Prostate gland (tissue), 2 donors: ENCODE data around the gene DCAF11. TPM values are rescaled to one million over a fixed set of nuclear protein-coding genes. Genes with fewer than 3 reads are reported as not detected.

ENCODE experiments used
- DNase-seq: peaks from one replicate; pipeline ENCODE4 v3.0.0-alpha.2; 2019; ENCODE audit warnings: low spot score
- H3K27ac ChIP-seq, 2 donors: fragments of 200-600 bp; sonication (generic); 2 replicates each; pipeline ENCODE4 v1.5.1; 2017 to 2019
- H3K27me3 ChIP-seq: fragments of 200-600 bp; sonication (generic); replicated peaks from 2 replicates; pipeline ENCODE4 v1.5.1; 2019; ENCODE audit not compliant: insufficient read depth
- H3K36me3 ChIP-seq, 2 donors: fragments of 200-600 bp; sonication (generic); 1 replicate in 1 of 2; 2 replicates in 1 of 2; pipeline versions ENCODE4 v1.5.1 to v1.8.1; 2017 to 2019
- H3K4me1 ChIP-seq: fragments of 200-600 bp; sonication (generic); replicated peaks from 2 replicates; pipeline ENCODE4 v1.5.1; 2019
- H3K4me3 ChIP-seq, 2 donors: fragments of 200-600 bp; sonication (generic); 2 replicates each; pipeline ENCODE4 v1.5.1; 2017 to 2019
- H3K9me3 ChIP-seq: fragments of 200-600 bp; sonication (generic); 2 replicates; pipeline ENCODE4 v1.5.1; 2017
- CTCF ChIP-seq, 4 experiments: fragments of 200-600 bp in 2 of 4; fragments of 450-650 bp in 2 of 4; sonication (generic) in 2 of 4; IDR thresholded peaks; 1 replicate in 3 of 4; 2 replicates in 1 of 4; pipeline ENCODE4 v1.5.1; 2016 to 2019; ENCODE audit warnings: antibody characterized with exemption in 4 of 4, mild to moderate bottlenecking in 2 of 4, moderate library complexity in 2 of 4
- POLR2A ChIP-seq: fragments of 450-650 bp; IDR thresholded peaks from one replicate; pipeline ENCODE4 v1.6.1; 2016; ENCODE audit warnings: antibody characterized with exemption, mild to moderate bottlenecking
- POLR2AphosphoS5 ChIP-seq: sonication (generic); formaldehyde crosslinking; IDR thresholded peaks from one replicate; pipeline ENCODE4 v1.6.1; 2017; ENCODE audit warnings: antibody characterized with exemption
- WGBS: methylation state at CpG from one replicate; pipeline ENCODE4 v1.1.5; 2018; 5-methylcytosine and 5-hydroxymethylcytosine counted together
- intact Hi-C: fragments of 100-400 bp; cut with DNase I; formaldehyde crosslinking; loops from one replicate; pipeline ENCODE4 v1.14.2; 2022
- total RNA-seq, 2 donors: library from RNA; depleted of rRNA; stranded (reverse); fragments of >200 nt; gene quantifications; one replicate each; pipeline ENCODE4 v1.1.0, GENCODE V29; 2016

DCAF11 gene
- total RNA-seq, 2 donors from 2014 or later = 111 to 115 TPM

- H3K36me3 ChIP-seq = peaks cover 3 to 30% of the 10 kb centered on the region in 2 donors
- WGBS = 87% methylated on average over 9 of the region's 9 CpGs
- intact Hi-C loops = no loop called here
- H3K9me3 ChIP-seq = no peaks in the 10 kb centered on the region
- H3K4me1 ChIP-seq = peaks cover 6% of the 10 kb centered on the region
- no peak for DNase-seq
- no peaks in the 10 kb centered on the region for H3K27me3 ChIP-seq
- no peak overlapping the region for H3K27ac ChIP-seq
- TF ChIP-seq POLR2A (no peak), POLR2AphosphoS5 (no peak), CTCF (IDR thresholded peaks at IDR 0.05) (no peak)
- no peak overlapping the region for H3K4me3 ChIP-seq
These were observed 36.4 kb downstream of the DCAF11 start for GRCh38 chr14:24150993-24151392.

- Histone ChIP-seq H3K27me3 (no peaks in the 10 kb centered on the region), H3K4me3 (no peak overlapping the region), H3K4me1 (peaks cover 6% of the 10 kb centered on the region), H3K36me3 (peaks cover 3 to 30% of the 10 kb centered on the region in 2 donors), H3K9me3 (no peaks in the 10 kb centered on the region), H3K27ac (no peak overlapping the region)
- WGBS = 97% methylated on average over 16 of the region's 16 CpGs
- no peak for DNase-seq
- intact Hi-C loops = no loop called here
- TF ChIP-seq POLR2A (no peak), CTCF (IDR thresholded peaks at IDR 0.05) (no peak), POLR2AphosphoS5 (no peak)
These were observed 37.0 kb downstream of the DCAF11 start for GRCh38 chr14:24151404-24152080.

GRCh38 chr14:24155100-24155499 is 40.5 kb downstream of the DCAF11 start:
- no peaks in the 10 kb centered on the region for H3K9me3 ChIP-seq
- DNase-seq = no peak
- no peak overlapping the region for H3K4me3 ChIP-seq
- H3K27ac ChIP-seq = no peak overlapping the region
- H3K4me1 ChIP-seq = no peaks in the 10 kb centered on the region
- intact Hi-C loops = no loop called here
- H3K27me3 ChIP-seq = no peaks in the 10 kb centered on the region
- TF ChIP-seq POLR2A (no peak), POLR2AphosphoS5 (no peak), CTCF (IDR thresholded peaks at IDR 0.05) (no peak)
- H3K36me3 ChIP-seq = peaks cover 7 to 35% of the 10 kb centered on the region in 2 donors
- WGBS = 95% methylated on average over 10 of the region's 10 CpGs

- Histone ChIP-seq H3K27ac (no peak overlapping the region), H3K4me1 (no peaks in the 10 kb centered on the region), H3K36me3 (peaks cover 4 to 20% of the 10 kb centered on the region in 2 donors), H3K27me3 (no peaks in the 10 kb centered on the region), H3K9me3 (no peaks in the 10 kb centered on the region), H3K4me3 (no peak overlapping the region)
- DNase-seq = no peak
- 100% methylated on average over 1 of the region's 1 CpG for WGBS
- intact Hi-C loops = no loop called here
- TF ChIP-seq POLR2AphosphoS5 (no peak), CTCF (IDR thresholded peaks at IDR 0.05) (no peak), POLR2A (no peak)
These were observed 42.3 kb downstream of the DCAF11 start for GRCh38 chr14:24156840-24157239.

GRCh38 chr14:24157331-24157730 is 42.8 kb downstream of the DCAF11 start:
- peaks cover 3% of the 10 kb centered on the region for H3K4me1 ChIP-seq
- intact Hi-C loops = no loop called here
- H3K27ac ChIP-seq = no peak overlapping the region
- peaks cover 4 to 17% of the 10 kb centered on the region in 2 donors for H3K36me3 ChIP-seq
- H3K9me3 ChIP-seq = no peaks in the 10 kb centered on the region
- WGBS = 90% methylated on average over 12 of the region's 12 CpGs
- TF ChIP-seq POLR2AphosphoS5 (no peak), POLR2A (no peak), CTCF (IDR thresholded peaks at IDR 0.05) (no peak)
- DNase-seq = no peak
- no peak overlapping the region for H3K4me3 ChIP-seq
- no peaks in the 10 kb centered on the region for H3K27me3 ChIP-seq
